ENCODE results near the gene MCF2L2. TPM values are rescaled to one million over a fixed set of nuclear protein-coding genes. Genes with fewer than 3 reads are reported as not detected.
A peak's percentile ranks its signal among the peaks of the same experiment; 100 is the strongest.

Gene MCF2L2
- total and polyA plus RNA-seq, 2 experiments from 2014 or later = 4.4 to 12.9 TPM

DNA sequence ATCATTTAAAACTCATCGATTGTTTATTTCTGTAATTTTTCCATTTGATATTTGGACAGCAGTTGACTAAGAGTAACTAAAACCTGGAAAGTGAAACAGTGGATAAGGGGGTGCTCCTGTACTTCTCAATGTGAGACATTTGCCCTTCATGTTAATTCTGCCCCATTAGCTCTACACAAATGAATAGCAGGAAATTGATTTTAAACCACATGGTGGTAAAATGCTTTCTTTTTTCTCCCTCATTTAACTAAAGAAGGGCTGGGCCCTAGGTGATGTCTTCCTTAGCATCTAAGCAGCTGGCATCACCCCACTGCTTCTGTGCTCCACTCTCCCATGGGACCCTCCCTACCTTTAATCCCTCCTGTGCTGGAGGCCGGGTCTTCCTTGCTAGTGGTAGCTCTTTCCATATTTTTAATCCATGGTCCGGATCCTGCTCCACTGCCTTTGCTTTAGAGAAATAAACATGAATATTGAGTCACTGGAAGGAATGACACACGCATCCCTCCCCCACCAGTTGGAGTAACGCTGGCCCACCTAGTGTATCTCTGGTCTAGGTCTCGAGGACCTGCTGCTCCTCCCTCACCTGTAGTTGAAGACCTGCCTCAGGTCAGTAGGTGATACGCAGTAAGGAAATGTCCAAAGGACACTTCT lies 235.6 kb downstream of the MCF2L2 start:
- H3K4me1 ChIP-seq (ENCODE audit: low read depth) = peaks cover 9% of the 10 kb centered on the region
- H3K9me3 ChIP-seq (ENCODE audit: low read depth) = no peaks in the 10 kb centered on the region

DNA sequence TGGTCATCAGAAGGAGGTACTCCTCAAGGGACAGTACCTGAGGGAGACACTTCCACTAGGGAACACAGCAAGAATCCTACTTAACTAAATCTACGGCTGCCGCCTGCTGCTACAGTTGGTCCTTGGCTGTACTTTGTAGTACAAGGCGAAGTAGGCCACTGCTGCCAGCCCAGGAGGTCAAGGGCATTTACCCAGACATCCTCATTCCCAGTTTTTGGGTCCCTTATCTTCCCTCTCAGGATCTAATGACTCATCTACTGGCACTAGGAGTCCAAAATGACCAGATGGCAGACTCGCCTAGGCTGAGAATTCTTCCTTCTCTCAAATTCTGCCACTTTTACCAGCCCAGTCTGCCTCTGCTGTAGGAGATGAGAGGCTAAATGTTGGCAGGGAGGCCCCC lies 238.8 kb downstream of the MCF2L2 start:
- no peaks in the 10 kb centered on the region for H3K27me3 ChIP-seq
- H3K36me3 ChIP-seq = no peaks in the 10 kb centered on the region
- DNase-seq (ENCODE audit: low read depth in 1 of 2, low spot score in 1 of 2) = no peak

More for the DNA sequence above, 235.6 kb downstream of the MCF2L2 start:
- Histone ChIP-seq H3K27ac (no peak overlapping the region), H3K36me3 (no peaks in the 10 kb centered on the region), H3K27me3 (no peaks in the 10 kb centered on the region), H3K4me3 (no peak overlapping the region)
- no peak for DNase-seq (ENCODE audit: low read depth in 1 of 2, low spot score in 1 of 2)
- TF ChIP-seq, protein P1, sequence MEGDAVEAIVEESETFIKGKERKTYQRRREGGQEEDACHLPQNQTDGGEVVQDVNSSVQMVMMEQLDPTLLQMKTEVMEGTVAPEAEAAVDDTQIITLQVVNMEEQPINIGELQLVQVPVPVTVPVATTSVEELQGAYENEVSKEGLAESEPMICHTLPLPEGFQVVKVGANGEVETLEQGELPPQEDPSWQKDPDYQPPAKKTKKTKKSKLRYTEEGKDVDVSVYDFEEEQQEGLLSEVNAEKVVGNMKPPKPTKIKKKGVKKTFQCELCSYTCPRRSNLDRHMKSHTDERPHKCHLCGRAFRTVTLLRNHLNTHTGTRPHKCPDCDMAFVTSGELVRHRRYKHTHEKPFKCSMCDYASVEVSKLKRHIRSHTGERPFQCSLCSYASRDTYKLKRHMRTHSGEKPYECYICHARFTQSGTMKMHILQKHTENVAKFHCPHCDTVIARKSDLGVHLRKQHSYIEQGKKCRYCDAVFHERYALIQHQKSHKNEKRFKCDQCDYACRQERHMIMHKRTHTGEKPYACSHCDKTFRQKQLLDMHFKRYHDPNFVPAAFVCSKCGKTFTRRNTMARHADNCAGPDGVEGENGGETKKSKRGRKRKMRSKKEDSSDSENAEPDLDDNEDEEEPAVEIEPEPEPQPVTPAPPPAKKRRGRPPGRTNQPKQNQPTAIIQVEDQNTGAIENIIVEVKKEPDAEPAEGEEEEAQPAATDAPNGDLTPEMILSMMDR (IDR thresholded peaks at IDR 0.05; ENCODE audit: low read depth, low read length) = no peak

DNA sequence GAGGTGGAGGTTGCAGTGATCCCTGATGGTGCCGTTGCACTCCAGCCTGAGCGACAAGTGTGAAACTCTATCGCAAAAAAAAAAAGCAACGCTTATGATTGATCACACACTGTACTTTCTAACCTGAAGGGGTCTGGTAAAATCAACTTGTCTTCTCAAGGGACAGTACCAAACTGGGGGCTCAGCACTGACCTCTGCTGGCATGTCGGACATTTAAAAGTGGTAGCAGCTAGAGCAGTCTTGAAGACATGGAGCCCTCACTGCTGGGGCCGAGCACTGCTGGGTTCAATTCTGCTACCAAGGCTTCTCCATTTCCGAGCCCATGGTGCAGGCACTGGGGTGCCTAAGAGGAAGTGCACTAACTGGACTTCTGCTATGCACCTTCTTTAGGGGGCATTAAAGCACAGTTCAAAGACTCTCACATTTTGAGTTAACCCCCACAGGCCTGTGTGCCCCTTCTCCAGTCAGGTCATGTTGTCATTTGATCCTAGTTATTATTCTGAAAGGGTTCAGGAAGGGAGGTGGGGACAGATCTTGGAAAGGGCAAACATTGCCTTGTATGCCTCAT lies 239.4 kb downstream of the MCF2L2 start:
- Histone ChIP-seq H3K4me3 (no peak overlapping the region), H3K27me3 (no peaks in the 10 kb centered on the region), H3K36me3 (no peaks in the 10 kb centered on the region), H3K9me3 (ENCODE audit: low read depth) (no peaks in the 10 kb centered on the region), H3K27ac (no peak overlapping the region), H3K4me1 (ENCODE audit: low read depth) (no peaks in the 10 kb centered on the region)
- DNase-seq (ENCODE audit: low read depth in 1 of 2, low spot score in 1 of 2) = peak; percentile 33 to 45
- TF ChIP-seq, protein P1 (IDR thresholded peaks at IDR 0.05; ENCODE audit: low read depth, low read length) = peak; percentile 43

More for the DNA sequence above, 238.8 kb downstream of the MCF2L2 start:
- no peak overlapping the region for H3K4me3 ChIP-seq
- H3K27ac ChIP-seq = no peak overlapping the region
- H3K9me3 ChIP-seq (ENCODE audit: low read depth) = no peaks in the 10 kb centered on the region
- no peaks in the 10 kb centered on the region for H3K4me1 ChIP-seq (ENCODE audit: low read depth)
- TF ChIP-seq, protein P1 (IDR thresholded peaks at IDR 0.05; ENCODE audit: low read depth, low read length) = no peak

DNA sequence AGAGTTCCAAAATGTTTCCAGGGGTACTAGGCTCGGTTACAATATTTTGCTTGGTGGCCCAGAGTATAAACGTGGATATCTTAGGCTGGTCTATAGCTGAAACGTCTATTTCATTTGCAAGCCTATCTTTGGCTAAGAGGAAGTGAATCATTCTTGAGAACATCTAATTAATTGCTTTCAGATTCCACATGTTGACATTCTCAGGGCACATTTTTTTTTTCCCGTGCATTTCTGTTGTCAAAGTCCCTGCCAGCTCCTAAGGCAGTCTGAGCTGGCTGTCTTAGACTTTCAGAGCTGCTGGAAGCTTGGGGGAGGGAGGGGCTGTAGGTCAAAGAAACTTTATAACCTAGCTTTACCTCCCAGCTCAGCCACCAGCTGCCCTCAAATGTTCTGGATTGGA lies 242.7 kb downstream of the MCF2L2 start:
- no peak overlapping the region for H3K27ac ChIP-seq
- no peaks in the 10 kb centered on the region for H3K27me3 ChIP-seq
- DNase-seq (ENCODE audit: low read depth in 1 of 2, low spot score in 1 of 2) = peak in 1 of 2 donors; percentile 73
- no peaks in the 10 kb centered on the region for H3K4me1 ChIP-seq (ENCODE audit: low read depth)
- no peaks in the 10 kb centered on the region for H3K36me3 ChIP-seq
- TF ChIP-seq, protein P1 (IDR thresholded peaks at IDR 0.05; ENCODE audit: low read depth, low read length) = no peak
- H3K9me3 ChIP-seq (ENCODE audit: low read depth) = no peaks in the 10 kb centered on the region
- H3K4me3 ChIP-seq = no peak overlapping the region

DNA sequence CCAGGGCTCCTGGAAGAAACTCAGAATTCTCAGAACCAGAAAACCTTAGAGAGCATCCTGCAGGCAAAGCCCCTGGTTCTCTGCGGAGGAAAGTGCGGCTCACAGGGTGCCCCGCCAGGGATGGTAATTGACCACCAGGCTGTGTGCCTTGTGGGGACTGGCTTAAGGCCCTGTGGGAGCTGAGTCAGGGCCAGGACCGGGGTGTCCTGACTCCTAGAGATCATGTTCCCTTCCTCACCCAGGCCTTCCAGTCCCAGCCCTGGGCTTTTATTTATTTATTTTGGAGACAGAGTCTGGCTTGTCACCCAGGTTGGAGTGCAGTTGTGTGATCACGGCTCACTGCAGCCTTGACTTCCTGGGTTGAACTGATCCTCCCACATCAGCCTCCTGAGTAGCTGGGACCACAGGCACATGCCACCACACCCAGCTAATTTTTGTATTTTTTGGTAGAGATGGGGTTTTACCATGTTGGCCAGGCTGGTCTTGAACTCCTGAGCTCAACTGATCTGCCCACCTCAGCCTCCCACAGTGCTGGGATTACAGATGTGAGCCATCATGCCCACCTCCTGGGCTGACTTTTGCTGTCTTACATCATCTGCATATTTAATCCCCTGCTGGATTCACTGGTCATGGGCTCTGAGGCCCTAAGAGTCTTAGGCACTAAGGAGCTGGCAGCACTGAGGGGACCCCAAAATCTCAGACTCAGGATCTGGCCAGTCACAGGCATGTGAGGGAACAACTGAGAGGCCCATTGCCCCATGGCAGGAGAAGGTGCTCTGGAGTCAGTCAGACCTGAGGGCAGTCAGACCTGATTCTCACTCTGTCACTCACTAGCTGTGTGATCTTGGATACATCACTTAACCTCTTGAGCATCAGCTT lies 245.4 kb downstream of the MCF2L2 start:
- DNase-seq (ENCODE audit: low read depth in 1 of 2, low spot score in 1 of 2) = no peak
- TF ChIP-seq, protein P1 (IDR thresholded peaks at IDR 0.05; ENCODE audit: low read depth, low read length) = no peak

More for the DNA sequence above, 245.4 kb downstream of the MCF2L2 start:
- Histone ChIP-seq H3K27me3 (peaks cover 25% of the 10 kb centered on the region), H3K36me3 (no peaks in the 10 kb centered on the region), H3K4me3 (no peak overlapping the region), H3K4me1 (ENCODE audit: low read depth) (no peaks in the 10 kb centered on the region), H3K9me3 (ENCODE audit: low read depth) (no peaks in the 10 kb centered on the region), H3K27ac (no peak overlapping the region)
